Measurements from ENCODE around the gene WWOX. TPM values are rescaled to one million over a fixed set of nuclear protein-coding genes. Genes with fewer than 3 reads are reported as not detected.

The WWOX gene
- total RNA-seq, 1 experiment from 2014 or later: 79.9 TPM

DNA sequence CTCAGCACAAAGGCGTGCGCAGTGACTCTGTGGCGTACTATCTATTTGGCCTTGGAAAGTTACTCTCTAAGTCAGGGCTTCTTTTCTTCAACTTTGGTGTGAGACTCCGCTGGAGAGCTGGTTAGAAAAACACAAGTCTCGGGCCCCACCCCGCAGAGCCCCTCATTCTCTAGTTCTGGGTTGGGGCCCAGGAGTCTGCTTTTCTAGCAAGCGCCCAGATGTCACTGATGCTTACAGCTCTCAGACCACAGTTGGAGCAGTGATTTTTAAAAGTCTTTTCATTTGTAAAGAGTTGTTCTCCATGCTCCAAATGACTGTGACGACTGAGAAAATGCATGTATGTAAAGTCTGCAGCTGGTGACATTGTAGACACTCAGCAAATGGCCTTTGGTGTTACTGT is 582.3 kb downstream of the WWOX start:
- intact Hi-C loops (cut with micrococcal nuclease; ENCODE audit: unreplicated experiment): no loop called here
- H3K4me3 ChIP-seq (ENCODE audit: low read depth, low read length, poor library complexity, severe bottlenecking): no peak overlapping the region
- TF ChIP-seq, protein P1, sequence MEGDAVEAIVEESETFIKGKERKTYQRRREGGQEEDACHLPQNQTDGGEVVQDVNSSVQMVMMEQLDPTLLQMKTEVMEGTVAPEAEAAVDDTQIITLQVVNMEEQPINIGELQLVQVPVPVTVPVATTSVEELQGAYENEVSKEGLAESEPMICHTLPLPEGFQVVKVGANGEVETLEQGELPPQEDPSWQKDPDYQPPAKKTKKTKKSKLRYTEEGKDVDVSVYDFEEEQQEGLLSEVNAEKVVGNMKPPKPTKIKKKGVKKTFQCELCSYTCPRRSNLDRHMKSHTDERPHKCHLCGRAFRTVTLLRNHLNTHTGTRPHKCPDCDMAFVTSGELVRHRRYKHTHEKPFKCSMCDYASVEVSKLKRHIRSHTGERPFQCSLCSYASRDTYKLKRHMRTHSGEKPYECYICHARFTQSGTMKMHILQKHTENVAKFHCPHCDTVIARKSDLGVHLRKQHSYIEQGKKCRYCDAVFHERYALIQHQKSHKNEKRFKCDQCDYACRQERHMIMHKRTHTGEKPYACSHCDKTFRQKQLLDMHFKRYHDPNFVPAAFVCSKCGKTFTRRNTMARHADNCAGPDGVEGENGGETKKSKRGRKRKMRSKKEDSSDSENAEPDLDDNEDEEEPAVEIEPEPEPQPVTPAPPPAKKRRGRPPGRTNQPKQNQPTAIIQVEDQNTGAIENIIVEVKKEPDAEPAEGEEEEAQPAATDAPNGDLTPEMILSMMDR (conservative IDR thresholded peaks at IDR 0.05; ENCODE audit: low read depth, low read length): no peak
- TF ChIP-seq EZH2 (IDR thresholded peaks at IDR 0.05; ENCODE audit: borderline replicate concordance, low read depth, low read length, poor library complexity, severe bottlenecking): no peak
- no peaks in the 10 kb centered on the region for H3K36me3 ChIP-seq (ENCODE audit: insufficient read depth, low read length, poor library complexity, severe bottlenecking)
- H3K9me3 ChIP-seq (ENCODE audit: low read depth, low read length, poor library complexity, severe bottlenecking): no peaks in the 10 kb centered on the region
- no TSS peak for BruUV-seq (replicated peaks)
- no peaks in the 10 kb centered on the region for H3K27me3 ChIP-seq (replicated peaks; ENCODE audit: insufficient read depth, low read depth, low read length, poor library complexity)
- POLR2A ChIA-PET (ENCODE audit: low non-redundant PET): no interaction called here
- H3K27ac ChIP-seq (ENCODE audit: low read depth, low read length, poor library complexity, severe bottlenecking): no peak overlapping the region
- no peak for DNase-seq (ENCODE audit: low spot score)
- no peaks in the 10 kb centered on the region for H3K4me1 ChIP-seq (ENCODE audit: insufficient read depth, low read length, poor library complexity, severe bottlenecking)
- CTCF ChIA-PET: no interaction called here

DNA sequence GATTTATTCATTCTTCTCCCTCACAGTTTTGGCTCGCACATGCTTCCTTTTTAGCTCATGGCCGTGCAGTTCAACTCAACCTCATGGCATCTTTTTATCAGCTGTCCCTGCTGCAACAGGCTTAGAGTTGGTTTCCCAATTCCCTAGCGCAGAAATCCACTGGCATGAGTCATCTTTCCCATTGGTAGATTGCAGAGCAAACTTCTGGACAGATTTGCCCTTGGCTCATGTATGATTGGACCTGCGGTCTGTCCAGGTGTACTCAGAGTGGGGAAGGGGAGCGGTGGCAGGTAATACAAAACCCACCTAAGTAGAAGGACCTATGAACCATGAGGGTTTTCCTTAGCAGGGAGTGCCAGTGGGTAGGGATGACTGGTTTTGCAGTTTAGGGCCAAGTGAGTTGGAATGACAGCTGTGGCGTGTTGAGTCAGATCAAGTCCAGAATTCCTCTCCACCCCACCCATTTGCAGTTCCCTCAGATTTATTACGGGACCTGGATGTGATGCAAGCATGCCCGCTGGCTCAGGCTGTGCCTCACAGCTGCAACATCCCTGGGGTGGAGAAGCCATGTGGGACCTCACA is 584.7 kb downstream of the WWOX start:
- H3K36me3 ChIP-seq (ENCODE audit: insufficient read depth, low read length, poor library complexity, severe bottlenecking): no peaks in the 10 kb centered on the region
- H3K9me3 ChIP-seq (ENCODE audit: low read depth, low read length, poor library complexity, severe bottlenecking): no peaks in the 10 kb centered on the region
- peak; percentile 2 for DNase-seq (ENCODE audit: low spot score)
- H3K4me3 ChIP-seq (ENCODE audit: low read depth, low read length, poor library complexity, severe bottlenecking): no peak overlapping the region
- H3K27me3 ChIP-seq (replicated peaks; ENCODE audit: insufficient read depth, low read depth, low read length, poor library complexity): no peaks in the 10 kb centered on the region
- CTCF ChIA-PET: no interaction called here
- POLR2A ChIA-PET (ENCODE audit: low non-redundant PET): no interaction called here
- H3K4me1 ChIP-seq (ENCODE audit: insufficient read depth, low read length, poor library complexity, severe bottlenecking): no peaks in the 10 kb centered on the region
- no peak overlapping the region for H3K27ac ChIP-seq (ENCODE audit: low read depth, low read length, poor library complexity, severe bottlenecking)
- no TSS peak for BruUV-seq (replicated peaks)
- no peak for TF ChIP-seq EZH2 (IDR thresholded peaks at IDR 0.05; ENCODE audit: borderline replicate concordance, low read depth, low read length, poor library complexity, severe bottlenecking)
- TF ChIP-seq, protein P1 (conservative IDR thresholded peaks at IDR 0.05; ENCODE audit: low read depth, low read length): no peak
- intact Hi-C loops (cut with micrococcal nuclease; ENCODE audit: unreplicated experiment): no loop called here

DNA sequence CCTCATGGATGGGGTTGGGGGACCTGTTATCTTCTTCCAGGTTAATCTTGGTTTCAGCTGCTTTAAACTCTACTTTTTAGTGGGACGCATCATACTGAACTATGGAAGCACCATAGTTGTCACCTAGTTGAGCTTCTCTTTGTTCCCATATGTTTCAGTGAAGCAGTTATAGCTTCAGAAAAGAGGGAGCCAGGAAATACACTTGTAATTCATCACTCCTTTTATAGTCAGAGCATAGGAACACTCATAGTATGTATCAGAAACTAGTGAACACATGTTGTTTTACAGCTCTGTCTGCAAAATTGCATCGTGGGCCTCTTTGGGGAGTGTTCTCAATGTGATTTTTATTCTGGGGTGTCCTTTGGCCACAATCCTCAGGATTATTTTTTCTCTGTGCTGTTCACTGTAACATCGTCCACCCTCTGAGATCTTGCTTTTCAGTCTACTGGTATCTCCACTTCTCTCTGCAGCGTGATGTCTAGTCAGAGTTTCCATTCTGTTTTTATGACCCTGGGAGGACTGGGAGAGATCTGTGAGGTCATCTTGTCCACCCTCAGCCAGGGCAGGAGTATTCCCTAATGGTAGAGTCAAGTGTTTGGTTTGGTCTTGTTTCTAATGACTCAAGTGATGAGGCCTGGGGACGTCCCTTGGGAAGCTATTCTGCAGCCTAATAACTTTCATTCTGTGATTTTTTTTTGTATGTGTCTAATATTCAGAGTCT is 585.4 kb downstream of the WWOX start:
- BruUV-seq (replicated peaks): no TSS peak
- TF ChIP-seq EZH2 (IDR thresholded peaks at IDR 0.05; ENCODE audit: borderline replicate concordance, low read depth, low read length, poor library complexity, severe bottlenecking): no peak
- TF ChIP-seq, protein P1 (conservative IDR thresholded peaks at IDR 0.05; ENCODE audit: low read depth, low read length): no peak
- no peaks in the 10 kb centered on the region for H3K4me1 ChIP-seq (ENCODE audit: insufficient read depth, low read length, poor library complexity, severe bottlenecking)
- no peaks in the 10 kb centered on the region for H3K9me3 ChIP-seq (ENCODE audit: low read depth, low read length, poor library complexity, severe bottlenecking)
- no peaks in the 10 kb centered on the region for H3K27me3 ChIP-seq (replicated peaks; ENCODE audit: insufficient read depth, low read depth, low read length, poor library complexity)
- no peak overlapping the region for H3K27ac ChIP-seq (ENCODE audit: low read depth, low read length, poor library complexity, severe bottlenecking)
- no peaks in the 10 kb centered on the region for H3K36me3 ChIP-seq (ENCODE audit: insufficient read depth, low read length, poor library complexity, severe bottlenecking)
- no peak overlapping the region for H3K4me3 ChIP-seq (ENCODE audit: low read depth, low read length, poor library complexity, severe bottlenecking)
- intact Hi-C loops (cut with micrococcal nuclease; ENCODE audit: unreplicated experiment): no loop called here
- ChIA-PET POLR2A (ENCODE audit: low non-redundant PET) (no interaction called here), CTCF (no interaction called here)
- no peak for DNase-seq (ENCODE audit: low spot score)

All from A673 (cell line).